HG03139 (cell line): ENCODE measurements around the gene C19orf53.
"Not testable (repeated sequence)": the region's sequence is repeated elsewhere in the genome, so short reads cannot be mapped to it uniquely, and the experiment has no call there.

Source experiments
- ATAC-seq: cut with Tn5 transposase; IDR thresholded peaks from one replicate; pipeline ENCODE4 v1.9.1; 2021; ENCODE audit not compliant: unreplicated experiment

C19orf53 gene

DNA sequence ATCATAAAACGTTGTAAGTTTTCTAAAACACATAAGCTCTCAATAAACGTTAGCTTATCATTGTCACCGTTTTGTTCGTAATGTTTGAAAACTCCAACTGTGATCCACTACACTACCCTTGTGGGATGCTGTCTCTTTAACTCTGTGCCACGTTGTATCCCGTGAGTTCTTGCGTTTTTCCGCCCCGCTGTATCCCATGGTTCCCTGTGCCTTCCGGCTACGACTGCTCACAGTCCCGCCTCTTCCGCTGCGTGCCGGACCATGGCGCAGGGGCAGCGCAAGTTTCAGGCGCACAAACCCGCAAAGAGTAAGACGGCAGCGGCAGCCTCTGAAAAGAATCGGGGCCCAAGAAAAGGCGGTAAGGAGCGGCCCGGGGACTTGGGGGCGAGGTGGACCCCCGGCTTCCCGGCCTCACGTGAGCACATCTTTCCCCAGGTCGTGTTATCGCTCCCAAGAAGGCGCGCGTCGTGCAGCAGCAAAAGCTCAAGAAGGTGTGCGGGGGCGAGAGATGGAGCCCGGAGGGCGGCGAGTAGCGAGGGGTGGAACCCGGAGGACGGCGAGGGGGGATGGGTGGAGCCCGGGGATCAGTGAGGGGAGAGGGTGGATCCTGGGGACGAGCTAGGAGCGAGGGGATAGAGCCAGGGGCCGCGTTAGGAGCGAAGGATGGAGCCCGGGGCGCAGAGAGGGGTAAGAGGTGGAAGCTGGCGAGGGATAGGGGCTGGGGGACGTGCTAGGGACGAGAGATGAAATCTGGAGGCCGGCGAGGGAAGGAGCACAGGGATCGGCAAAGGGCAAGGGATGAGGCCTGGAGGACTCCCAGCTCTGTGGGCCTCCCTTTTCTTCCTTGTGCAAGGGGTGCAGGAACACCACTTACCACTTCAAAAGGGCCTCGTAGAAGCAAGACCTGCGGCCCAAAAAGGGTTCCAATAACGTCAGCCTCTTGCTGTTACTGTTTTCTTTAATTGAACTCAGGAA, at the start of gene C19orf53:
Gene C19orf53 (plus strand): TSS at position 240 of the 975 bp plus-strand sequence. CDS start 22 bp downstream, at position 262.
- ATAC-seq: peak; percentile 79

DNA sequence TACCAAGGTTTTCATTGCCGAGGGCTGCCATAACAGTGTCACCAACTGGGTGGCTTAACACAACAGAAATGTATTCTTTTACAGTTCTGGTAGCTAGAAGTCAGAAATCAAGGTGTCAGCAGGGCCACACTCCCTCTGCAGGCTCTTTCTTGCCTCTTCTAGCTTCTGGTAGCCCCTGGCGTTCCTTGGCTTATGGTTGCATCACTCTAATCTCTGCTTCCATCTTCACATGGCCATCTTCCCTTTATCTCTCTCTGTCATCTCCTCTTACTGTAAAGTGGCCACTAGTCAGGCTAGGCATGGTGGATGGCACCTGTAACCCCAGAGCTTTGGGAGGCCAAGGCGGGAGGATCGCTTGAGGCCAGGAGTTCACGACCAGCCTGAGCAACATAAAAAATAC, 47.9 kb upstream of the C19orf53 start:
- ATAC-seq: no peak

DNA sequence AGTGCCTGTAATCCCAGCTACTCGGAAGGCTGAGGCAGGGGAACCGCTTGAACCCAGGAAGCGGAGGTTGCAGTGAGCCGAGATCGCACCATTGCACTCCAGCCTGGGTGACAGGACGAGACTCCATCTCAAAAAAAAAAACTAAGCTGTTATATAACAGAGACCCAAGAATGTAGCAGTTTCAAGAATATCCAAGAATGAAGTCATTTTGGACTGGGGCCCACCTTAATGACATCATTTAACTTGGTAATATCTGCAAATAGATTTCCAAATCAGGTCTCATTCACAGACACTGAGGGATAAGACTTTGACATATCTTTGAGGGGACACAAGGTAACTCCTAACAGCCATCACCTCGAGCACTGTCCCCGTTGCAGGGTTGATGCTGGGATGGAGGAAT, 46.5 kb upstream of the C19orf53 start:
- ATAC-seq: no peak

DNA sequence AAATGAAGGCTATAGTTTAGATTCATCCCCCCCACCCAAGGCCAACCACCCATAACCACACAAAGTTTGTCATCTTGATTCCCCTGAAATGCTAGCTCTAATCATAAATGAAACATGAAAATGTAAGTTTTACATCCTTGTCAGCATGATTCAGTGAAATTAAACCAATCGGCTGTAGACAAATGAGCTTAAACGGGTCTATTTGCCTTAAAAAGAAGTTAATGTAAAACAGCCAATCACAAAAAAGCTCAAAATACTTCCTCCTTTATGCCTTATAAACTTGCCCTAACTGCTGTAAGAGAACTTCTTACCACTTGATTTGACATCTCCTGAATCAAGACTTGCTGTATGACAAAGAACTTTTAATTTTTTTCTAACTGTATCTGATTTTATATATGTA, 44.4 kb upstream of the C19orf53 start:
- ATAC-seq: no peak

DNA sequence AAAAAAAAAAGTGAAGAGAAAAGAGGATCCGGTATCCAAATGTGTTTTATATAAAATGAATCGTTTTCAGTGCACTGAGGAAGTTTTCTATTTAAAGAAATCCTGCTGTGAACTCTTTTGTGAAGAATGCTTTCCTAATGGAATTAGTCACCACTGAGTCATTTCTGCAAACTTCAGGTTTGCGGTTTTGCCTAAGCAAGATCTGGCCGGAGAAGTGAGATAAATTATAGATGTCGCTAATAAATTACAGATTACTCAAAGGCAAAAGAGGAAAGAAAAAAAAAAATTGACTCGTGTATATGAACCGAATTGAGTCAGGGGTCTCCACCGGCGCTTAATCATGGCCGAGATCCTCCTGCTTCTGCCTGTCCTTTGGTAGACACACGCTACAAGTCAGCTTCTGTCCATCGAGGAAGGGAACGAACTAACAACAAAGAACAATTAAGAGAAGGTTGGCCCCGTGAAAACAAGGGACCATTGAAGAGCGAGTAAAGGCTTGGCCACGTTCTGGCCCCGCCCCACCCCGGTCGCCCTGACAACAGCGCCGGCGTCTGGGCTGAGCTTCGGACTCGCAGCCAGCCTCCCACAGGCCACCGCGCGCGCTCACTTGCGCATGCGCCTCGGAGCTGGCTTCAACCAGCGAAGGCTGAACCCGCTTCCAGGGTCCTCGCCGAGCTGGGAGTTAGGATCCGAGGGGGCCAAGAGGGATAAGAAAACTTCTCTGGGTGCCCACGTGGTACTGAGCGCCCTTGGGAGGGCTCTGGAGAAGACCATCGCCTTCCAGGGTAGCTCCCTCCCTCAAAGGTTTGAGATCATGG, 42.9 kb upstream of the C19orf53 start:
- ATAC-seq: peak; percentile 94

DNA sequence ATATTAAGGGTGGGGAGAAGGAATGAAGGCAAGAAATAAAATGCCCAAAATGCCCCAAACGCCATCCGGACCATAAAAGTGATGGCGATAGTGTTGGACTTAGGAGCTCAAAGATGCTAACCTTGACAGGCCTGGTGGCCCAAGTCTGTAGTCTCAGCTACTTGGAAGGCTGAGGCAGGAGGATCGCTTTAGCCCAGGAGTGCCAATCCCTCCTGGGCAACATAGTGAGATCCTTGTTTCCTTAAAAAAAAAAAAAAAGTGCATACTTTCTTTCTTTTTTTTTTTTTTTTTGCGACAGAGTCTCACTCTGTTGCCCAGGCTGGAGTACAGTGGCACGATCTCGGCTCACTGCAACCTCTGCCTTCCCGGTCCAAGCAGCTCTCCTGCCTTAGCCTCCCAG, 41.9 kb upstream of the C19orf53 start:
- ATAC-seq: no peak

DNA sequence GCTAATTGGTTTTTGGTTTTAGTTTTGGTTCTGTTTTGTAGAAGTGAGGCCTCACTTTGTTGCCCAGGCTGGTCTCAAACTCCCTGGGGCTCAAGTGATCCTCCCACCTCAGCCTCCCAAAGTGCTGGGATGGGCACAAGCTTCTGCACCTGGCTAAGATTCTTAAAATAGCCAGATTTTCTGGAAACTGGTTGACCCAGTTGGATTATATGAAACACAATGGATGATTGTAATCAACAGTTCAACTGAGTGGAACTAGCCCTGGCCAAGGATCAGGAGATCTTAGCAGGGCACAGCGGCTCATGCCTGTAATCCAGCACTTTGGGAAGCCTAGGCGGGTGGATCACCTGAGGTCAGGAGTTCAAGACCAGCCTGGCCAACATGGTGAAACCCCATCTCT, 39.5 kb upstream of the C19orf53 start:
- no peak for ATAC-seq

DNA sequence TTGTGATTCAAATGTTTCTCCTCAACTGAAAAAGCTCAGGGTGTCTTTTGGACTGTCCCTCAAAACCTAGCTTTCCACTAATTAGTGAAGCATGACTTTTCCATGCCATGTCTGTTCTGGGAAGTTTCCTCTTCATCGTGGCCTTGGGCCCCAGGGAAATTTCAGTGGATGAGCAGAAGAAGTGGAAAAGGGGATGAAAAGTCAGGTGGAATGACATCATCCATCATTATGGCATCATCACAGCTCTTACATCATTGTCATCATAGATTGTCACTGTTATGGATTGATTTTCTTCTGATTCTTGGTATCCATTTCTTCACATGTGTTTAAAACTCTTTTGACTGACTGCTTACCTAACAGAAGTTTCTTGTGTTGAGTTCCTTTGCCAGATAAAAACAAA, 36.2 kb upstream of the C19orf53 start:
- ATAC-seq: no peak

DNA sequence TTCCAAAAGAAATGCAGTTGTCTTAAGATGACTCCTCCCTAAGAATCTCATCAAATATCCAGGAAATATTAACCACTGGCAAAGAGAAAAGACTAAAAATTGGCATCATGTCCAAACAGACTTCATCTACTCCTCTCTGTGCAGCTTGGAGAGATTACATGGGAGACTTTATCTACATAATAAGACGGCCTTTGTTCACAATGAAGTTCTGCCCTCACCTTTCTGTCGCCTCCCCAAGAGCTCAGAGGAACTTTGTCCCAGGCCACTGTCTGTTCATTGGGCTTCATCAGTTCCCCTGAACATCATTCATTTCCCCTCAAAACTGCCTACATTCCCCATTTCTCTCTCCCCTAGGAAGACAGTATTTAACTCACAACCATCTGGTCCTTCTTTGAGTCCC, 32.4 kb upstream of the C19orf53 start:
- no peak for ATAC-seq

DNA sequence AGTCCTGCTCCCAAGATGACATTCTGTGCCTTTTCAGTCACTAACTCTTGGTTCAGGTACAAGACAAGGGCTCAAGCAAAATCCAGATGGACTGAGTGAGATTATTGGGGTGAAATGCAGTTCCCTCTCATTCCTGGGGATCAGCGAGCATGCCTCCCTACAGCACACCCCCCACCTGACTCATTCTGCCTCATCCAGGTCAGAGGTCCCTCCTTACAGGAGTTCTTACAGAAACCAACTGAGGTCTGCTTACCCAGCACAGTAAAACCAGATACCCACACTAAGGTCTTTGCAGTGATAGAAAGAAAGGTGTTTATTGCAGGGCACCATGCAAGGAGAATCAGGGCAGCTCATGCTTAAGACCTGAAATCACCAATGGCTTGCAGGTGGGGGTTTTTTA, 31.5 kb upstream of the C19orf53 start:
- no peak for ATAC-seq

DNA sequence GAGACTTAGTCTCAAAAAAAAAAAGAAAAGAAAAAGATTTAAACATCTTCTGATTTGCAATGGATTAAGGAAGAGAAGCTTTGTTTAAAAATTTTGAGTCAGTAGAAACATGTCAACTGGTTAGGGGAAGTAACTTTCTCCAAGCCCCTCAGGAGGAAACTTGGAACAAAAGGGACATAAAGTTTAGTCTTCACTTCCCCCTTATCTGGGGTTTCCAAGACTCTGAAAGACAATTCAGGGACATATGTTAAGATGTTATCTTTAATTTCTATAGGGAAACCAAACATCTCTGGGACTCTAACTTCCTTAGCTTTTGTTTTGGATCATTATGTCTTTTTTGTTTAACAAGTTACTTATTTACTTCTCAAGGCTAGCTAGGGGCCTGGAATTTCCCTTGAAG, 30.1 kb upstream of the C19orf53 start:
- ATAC-seq: no peak

DNA sequence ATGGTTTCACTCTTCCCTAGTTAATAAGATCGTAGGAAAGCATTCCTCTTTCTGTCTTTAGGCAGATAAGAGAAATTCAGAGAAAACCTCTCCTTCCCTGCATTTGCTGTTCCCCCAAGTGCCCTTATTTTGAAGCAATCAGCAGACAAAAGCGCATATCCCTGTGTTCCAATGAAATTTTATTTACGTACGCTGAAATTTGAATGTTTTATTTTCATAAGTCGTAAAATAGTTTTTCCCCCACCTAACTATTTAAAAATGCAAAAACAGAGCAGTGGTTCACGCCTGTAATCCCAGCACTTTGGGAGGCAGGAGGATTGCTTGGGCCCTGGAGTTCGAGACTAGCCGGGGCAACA, 27.2 kb upstream of the C19orf53 start:
- ATAC-seq: no peak

DNA sequence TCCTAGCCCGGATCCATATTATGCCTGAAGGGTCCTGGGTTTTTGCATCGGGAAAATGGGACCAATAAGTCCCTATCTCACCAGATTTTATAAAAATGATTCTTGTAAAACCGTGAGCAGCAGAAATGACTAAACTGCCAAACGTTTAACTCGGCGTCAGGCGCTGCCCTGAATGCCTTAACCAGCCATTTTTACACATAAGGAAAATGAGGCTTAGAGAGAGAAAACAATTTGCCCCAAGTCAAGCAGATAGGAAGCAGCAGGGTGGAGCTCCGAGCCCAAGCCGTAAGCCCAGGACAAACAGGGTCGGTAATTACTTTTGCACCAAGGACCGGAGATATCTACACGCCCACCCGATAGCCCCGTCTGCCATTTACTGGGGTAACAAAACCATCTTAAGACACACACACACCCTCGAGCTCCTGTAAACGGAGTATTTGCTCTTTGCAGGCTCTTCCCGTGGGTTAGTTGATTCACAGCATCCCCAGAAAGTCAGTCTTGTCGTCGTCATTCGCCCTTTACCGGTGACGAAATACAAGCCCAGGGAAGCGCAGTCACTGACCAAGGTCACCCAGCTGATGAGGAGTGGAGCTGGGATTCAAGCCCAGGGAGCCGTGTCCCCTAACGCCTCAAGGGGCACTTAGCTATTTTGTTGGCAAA, 26.0 kb upstream of the C19orf53 start:
- ATAC-seq: no peak

DNA sequence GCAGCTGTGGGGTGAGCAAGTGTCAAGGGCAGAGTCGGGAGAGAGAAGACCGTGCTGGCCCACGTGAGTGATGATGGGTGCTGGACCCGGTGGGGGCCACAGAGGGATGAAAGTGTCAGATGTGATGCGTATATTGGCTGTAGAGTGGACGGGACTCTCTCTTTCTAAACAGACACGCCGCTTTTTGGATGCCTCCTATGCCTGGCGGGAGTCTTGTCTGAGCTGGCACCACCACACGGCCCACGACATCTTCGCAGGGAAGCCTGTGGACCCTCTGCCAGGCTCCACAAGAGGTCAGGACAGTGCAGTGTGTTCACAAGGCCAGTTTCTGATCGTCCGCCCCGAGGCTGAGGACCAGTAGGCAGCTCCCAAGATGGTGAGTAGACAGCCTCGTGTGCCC, 22.8 kb upstream of the C19orf53 start:
- no peak for ATAC-seq

DNA sequence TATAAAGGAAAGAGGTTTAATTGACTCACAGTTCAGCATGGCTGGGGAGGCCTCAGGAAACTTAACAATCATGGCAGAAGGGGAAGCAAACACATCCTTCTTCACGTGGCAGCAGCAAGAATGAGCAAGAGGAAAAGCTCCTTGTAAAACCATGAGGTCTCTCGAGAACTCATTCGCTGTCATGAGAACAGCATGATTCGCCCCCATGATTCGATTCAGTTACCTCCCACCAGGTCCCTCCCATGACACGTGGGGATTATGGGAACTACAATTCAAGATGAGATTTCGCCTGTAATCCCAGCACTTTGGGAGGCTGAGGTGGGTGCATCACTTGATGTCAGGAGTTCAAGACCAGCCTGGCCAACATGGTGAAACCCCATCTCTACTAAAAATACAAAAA, 20.6 kb upstream of the C19orf53 start:
- not testable (repeated sequence) for ATAC-seq

DNA sequence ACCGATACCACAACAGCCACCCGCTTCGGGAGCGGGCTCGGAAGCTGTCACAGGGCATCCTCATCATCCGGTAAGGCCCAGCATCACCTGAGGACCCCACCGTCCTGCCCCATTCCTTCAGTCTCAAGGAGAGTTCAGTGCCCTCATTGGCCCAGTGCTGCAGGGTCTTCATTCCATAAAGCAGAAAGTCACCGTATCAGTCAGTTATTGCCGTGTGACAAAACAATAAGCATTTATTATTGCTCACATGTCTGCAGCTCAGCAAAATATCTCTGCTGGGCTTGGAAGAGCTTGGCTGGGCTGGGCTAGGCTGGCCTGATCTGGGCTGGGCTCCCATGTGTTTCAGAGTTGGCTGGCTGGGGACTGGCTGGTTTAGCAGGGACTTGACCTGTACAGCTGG, 18.0 kb upstream of the C19orf53 start:
- no peak for ATAC-seq

DNA sequence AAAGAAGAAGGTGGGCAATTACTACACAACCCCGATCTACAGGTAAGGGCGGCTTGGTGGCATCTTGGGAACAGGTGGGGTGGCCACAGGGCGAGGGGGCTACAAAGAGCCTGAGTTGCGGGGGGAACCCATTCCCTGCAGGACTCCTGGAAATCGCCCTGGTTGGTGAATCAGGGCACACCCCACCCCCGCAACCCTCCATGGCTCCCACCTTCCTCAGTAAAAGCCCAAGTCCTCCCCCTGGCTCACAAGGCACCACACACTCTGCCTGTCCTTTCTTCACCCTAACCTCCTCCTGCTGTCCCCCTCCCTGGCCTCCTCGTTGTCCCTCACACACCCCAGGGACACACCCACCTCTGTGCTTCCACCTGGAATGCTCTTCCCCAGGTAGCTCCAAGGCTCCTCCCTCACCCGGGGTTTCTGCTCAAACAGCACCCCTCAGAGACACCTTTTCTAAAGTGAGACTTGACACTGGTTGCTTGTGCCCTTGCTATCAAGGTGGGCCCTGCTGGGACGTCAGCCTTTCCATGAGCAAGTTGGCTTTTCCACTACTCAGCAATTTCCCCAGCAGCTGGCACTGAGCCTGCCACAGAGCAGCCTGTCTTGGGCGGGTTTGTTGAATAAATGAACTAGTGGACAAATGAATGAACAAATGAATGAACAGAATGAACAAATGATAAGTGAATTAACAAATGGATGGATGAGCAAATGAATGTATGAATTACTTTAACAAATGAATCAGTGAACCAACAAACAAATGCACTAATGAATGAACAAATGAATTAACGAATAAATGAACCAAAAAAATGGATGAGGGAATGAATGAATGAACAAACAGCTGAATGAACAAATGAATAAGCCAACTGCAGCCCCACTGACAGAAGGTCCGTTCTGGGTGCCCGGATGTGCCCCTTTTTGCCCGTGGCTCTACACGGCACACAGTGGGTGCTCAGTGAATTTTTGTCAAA, 16.2 kb upstream of the C19orf53 start:
- no peak for ATAC-seq

DNA sequence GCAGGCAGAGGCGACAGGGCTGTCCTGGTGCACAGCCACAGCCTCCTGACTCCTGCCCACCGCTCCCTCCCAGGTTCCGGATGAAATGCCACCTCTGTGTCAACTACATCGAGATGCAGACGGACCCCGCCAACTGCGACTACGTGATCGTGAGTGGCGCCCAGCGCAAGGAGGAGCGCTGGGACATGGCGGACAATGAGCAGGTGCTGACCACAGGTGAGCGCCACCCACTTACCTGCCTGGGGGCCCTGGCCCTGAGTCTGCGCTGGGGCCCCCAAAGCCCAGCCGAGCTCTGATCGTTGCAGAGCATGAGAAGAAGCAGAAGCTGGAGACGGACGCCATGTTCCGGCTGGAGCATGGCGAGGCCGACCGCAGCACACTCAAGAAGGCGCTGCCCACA, 15.5 kb upstream of the C19orf53 start:
- ATAC-seq: no peak

DNA sequence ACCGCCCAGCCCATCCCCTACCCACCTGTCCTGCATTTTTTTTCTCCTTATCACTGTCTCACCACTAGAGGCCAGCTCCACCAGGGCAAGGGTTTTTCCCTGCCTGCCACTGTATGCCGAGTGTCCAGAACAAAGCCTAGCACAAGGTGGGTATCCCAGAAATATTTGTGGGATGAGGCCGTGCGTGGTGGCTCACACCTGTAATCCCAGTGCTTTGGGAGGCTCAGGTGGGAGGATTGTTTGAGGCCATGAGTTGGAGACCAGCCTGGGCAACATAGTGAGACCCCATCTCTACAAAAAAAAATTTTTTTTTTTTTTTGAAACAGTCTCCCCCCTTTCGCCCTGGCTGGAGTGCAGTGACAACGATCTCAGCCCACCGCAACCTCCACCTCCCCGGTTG, 12.8 kb upstream of the C19orf53 start:
- ATAC-seq: no peak

DNA sequence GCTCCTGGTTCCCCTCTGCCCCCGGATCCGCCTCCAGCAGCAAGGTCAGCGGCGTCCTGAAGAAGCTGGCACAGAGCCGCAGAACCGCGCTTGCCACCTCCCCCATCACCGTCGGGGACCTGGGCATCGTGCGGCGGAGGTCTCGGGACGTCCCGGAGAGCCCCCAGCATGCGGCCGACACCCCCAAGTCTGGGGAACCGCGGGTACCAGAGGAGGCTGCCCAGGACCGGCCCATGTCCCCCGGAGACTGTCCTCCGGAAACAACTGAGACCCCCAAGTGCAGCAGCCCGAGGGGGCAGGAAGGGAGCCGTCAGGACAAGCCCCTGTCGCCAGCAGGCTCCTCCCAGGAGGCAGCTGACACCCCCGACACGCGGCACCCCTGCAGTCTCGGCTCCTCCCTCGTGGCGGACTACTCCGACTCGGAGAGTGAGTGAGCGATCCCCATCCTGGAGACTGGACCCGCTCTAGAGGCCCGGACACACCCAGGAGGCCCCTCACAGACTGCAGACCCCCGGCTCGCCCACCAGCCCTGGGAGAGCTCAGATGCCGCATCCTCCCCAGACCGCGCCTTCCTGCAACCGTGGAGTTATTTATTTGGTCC, 11.5 kb upstream of the C19orf53 start:
- no peak for ATAC-seq
